ENCODE data around the gene NME4. TPM values are rescaled to one million over a fixed set of nuclear protein-coding genes. Genes with fewer than 3 reads are reported as not detected.

NME4 gene
- total RNA-seq, 1 donor from 2014 or later: 82.6 TPM

DNA sequence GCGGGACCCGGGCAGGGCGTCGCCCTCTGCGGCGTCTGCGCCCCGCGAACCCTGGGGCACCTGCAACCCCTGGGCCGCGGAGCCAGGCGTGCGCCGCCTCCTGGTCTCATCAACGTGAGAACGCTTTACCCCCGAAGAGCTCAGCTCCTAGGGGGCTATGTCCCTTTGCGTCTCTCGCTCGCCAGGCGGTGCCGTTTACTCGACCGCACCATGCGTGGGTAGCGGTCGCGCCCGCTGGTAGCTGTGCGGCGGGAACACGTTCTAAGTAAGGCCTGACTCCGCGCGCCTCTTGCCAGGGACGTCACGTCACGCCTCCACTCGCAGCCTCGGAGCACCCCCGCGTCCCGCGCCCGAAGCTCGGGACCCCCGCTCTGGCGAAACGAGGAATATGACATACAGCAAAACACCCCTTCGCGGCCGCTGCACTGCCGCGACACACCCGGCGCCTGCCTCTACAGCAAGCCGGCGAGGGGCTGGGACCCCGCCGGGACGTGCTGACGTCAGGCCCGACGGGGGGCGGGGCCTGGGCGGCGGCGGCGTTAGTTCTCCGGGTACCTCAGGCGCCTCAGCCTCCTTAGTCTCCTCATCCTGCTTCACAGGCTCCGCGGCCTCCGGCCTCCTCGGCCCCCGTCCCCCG, 28.2 kb downstream of the NME4 start, which contains the start of gene RAB11FIP3:
TSS of gene RAB11FIP3 (plus strand) at position 568 of the 637 bp plus-strand sequence. CDS start 358 bp downstream, outside the sequence.
- Mint-ChIP-seq H3K4me3 (ENCODE audit: unreplicated experiment) (peak within 1 kb of the TSS; percentile 83), H3K27ac (ENCODE audit: unreplicated experiment) (peak within 1 kb of the TSS; percentile 33), H3K4me1 (ENCODE audit: low read depth, unreplicated experiment) (peaks cover 21% of the 10 kb centered on the region), H3K27me3 (ENCODE audit: unreplicated experiment) (peaks cover 15% of the 10 kb centered on the region), H3K36me3 (ENCODE audit: unreplicated experiment) (no peaks in the 10 kb centered on the region), H3K9me3 (ENCODE audit: unreplicated experiment) (peaks cover 3% of the 10 kb centered on the region)
- TF ChIP-seq, protein P1, sequence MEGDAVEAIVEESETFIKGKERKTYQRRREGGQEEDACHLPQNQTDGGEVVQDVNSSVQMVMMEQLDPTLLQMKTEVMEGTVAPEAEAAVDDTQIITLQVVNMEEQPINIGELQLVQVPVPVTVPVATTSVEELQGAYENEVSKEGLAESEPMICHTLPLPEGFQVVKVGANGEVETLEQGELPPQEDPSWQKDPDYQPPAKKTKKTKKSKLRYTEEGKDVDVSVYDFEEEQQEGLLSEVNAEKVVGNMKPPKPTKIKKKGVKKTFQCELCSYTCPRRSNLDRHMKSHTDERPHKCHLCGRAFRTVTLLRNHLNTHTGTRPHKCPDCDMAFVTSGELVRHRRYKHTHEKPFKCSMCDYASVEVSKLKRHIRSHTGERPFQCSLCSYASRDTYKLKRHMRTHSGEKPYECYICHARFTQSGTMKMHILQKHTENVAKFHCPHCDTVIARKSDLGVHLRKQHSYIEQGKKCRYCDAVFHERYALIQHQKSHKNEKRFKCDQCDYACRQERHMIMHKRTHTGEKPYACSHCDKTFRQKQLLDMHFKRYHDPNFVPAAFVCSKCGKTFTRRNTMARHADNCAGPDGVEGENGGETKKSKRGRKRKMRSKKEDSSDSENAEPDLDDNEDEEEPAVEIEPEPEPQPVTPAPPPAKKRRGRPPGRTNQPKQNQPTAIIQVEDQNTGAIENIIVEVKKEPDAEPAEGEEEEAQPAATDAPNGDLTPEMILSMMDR (IDR thresholded peaks at IDR 0.05; ENCODE audit: partially characterized antibody, unreplicated experiment): no peak
- peak; percentile 90 for DNase-seq

DNA sequence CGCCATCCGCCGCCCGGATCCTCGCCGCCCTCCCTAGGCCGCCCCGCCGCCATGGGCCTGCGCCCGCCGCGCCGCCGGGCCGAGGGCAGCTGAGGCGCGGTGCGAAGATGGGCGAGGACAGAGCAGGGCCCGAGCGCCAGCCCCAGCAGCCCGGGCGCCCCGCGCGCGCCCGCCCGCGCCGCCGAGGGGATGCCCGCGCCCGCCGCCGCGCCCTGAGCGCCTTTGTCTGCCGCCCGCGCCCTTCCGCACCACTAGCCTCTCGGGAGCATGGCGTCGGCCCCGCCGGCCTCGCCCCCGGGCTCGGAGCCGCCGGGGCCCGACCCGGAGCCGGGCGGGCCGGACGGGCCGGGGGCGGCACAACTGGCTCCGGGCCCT, 28.7 kb downstream of the NME4 start:
- TF ChIP-seq, protein P1 (IDR thresholded peaks at IDR 0.05; ENCODE audit: partially characterized antibody, unreplicated experiment): no peak
- Mint-ChIP-seq H3K27ac (ENCODE audit: unreplicated experiment) (no peak overlapping the region), H3K4me3 (ENCODE audit: unreplicated experiment) (no peak overlapping the region), H3K27me3 (ENCODE audit: unreplicated experiment) (peaks cover 15% of the 10 kb centered on the region), H3K4me1 (ENCODE audit: low read depth, unreplicated experiment) (peaks cover 22% of the 10 kb centered on the region), H3K9me3 (ENCODE audit: unreplicated experiment) (peaks cover 3% of the 10 kb centered on the region), H3K36me3 (ENCODE audit: unreplicated experiment) (no peaks in the 10 kb centered on the region)
- no peak for DNase-seq

DNA sequence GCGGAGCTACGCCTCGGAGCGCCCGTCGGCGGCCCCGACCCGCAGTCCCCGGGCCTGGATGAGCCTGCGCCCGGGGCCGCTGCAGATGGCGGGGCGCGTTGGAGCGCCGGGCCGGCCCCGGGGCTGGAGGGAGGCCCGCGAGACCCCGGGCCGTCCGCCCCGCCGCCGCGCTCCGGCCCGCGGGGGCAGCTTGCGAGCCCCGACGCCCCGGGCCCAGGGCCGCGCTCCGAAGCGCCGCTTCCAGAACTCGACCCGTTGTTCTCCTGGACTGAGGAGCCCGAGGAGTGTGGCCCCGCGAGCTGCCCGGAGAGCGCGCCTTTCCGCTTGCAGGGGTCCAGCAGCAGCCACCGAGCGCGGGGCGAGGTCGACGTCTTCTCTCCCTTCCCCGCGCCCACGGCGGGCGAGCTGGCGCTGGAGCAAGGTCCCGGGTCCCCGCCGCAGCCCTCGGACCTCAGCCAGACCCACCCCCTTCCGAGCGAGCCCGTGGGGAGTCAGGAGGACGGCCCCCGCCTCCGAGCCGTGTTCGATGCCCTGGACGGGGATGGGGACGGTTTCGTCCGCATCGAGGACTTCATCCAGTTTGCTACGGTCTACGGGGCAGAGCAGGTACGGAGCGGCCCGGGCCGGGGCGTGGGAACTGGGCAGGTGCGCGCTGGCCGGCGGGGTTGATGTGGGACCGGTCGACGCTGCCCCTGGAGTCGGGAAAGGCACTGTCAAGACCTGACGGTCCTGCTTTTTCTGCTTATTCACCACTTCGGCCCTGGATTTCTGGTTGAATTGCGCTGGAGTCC, 29.3 kb downstream of the NME4 start:
- Mint-ChIP-seq H3K4me3 (ENCODE audit: unreplicated experiment) (peak overlapping the region; percentile 83), H3K27me3 (ENCODE audit: unreplicated experiment) (peaks cover 15% of the 10 kb centered on the region), H3K9me3 (ENCODE audit: unreplicated experiment) (peaks cover 6% of the 10 kb centered on the region), H3K36me3 (ENCODE audit: unreplicated experiment) (no peaks in the 10 kb centered on the region), H3K4me1 (ENCODE audit: low read depth, unreplicated experiment) (peaks cover 26% of the 10 kb centered on the region), H3K27ac (ENCODE audit: unreplicated experiment) (peak overlapping the region; percentile 48)
- TF ChIP-seq, protein P1 (IDR thresholded peaks at IDR 0.05; ENCODE audit: partially characterized antibody, unreplicated experiment): no peak
- DNase-seq: peak; percentile 52

DNA sequence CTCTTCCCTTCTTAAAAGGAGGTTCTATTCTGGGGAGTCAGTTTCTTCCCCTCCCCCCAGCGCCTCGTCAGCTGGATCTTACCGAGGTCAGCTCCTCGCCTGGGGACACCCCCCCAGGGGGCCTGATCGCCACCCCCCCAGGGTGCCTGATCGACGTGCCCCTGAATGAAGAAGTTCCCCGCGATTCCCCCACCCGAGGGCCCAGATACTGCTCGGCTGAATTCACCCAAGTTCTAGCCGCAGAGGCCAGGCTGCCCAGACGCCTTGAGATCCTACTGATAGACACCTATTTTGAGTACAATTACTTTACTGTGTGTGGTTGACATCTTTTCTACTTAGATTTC, 29.9 kb downstream of the NME4 start:
- peak overlapping the region; percentile 53 for H3K27ac Mint-ChIP-seq (ENCODE audit: unreplicated experiment)
- peaks cover 15% of the 10 kb centered on the region for H3K27me3 Mint-ChIP-seq (ENCODE audit: unreplicated experiment)
- TF ChIP-seq, protein P1 (IDR thresholded peaks at IDR 0.05; ENCODE audit: partially characterized antibody, unreplicated experiment): no peak

DNA sequence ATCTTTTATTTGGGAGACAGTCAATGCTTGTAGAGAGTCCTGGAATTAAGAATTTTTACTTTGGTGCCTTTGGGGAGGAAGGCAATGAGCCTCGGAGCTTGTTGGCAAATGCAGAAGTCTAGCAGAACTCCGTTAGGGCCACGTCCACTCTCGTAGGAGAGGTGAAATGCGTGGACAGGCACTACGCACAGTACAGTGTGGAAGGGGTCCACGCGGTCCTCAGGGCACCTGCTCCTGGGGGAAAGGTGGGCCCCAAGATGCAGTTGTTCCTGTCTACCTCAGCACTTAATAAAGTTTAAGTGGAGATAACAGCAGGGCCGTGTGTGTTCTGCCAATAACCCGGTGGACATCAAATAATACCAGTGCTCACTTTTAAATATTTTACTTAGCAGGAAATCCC, 30.3 kb downstream of the NME4 start:
- peaks cover 26% of the 10 kb centered on the region for H3K4me1 Mint-ChIP-seq (ENCODE audit: low read depth, unreplicated experiment)
- peak overlapping the region; percentile 53 for H3K27ac Mint-ChIP-seq (ENCODE audit: unreplicated experiment)
- H3K27me3 Mint-ChIP-seq (ENCODE audit: unreplicated experiment): peaks cover 15% of the 10 kb centered on the region
- H3K36me3 Mint-ChIP-seq (ENCODE audit: unreplicated experiment): no peaks in the 10 kb centered on the region
- peaks cover 6% of the 10 kb centered on the region for H3K9me3 Mint-ChIP-seq (ENCODE audit: unreplicated experiment)
- TF ChIP-seq, protein P1 (IDR thresholded peaks at IDR 0.05; ENCODE audit: partially characterized antibody, unreplicated experiment): no peak
- DNase-seq: no peak
- H3K4me3 Mint-ChIP-seq (ENCODE audit: unreplicated experiment): peak overlapping the region; percentile 83

More for the DNA sequence above, 29.9 kb downstream of the NME4 start:
- DNase-seq: no peak
- Mint-ChIP-seq H3K36me3 (ENCODE audit: unreplicated experiment) (no peaks in the 10 kb centered on the region), H3K4me1 (ENCODE audit: low read depth, unreplicated experiment) (peaks cover 26% of the 10 kb centered on the region), H3K4me3 (ENCODE audit: unreplicated experiment) (peak overlapping the region; percentile 83), H3K9me3 (ENCODE audit: unreplicated experiment) (peaks cover 6% of the 10 kb centered on the region)
